GM15510 (cell line): ENCODE data around the gene RXRB.

Source experiments
- POLR2A ChIP-seq: IDR thresholded peaks from 3 replicates; pipeline ENCODE4 v1.6.1; 2011; ENCODE audit warnings: borderline replicate concordance; ENCODE audit not compliant: insufficient read length; ENCODE audit errors: extremely low read depth

The RXRB gene

GRCh38 chr6:33175436-33176069 is 24.9 kb downstream of the RXRB start:
- no peak for TF ChIP-seq POLR2A

GRCh38 chr6:33174784-33175183 is 25.7 kb downstream of the RXRB start:
- TF ChIP-seq POLR2A: no peak

- TF ChIP-seq POLR2A: no peak
Measured at GRCh38 chr6:33173535-33174180, 26.8 kb downstream of the RXRB start.

- no peak for TF ChIP-seq POLR2A
Measured at GRCh38 chr6:33172688-33173534, 27.6 kb downstream of the RXRB start.

GRCh38 chr6:33171880-33172687 is 28.4 kb downstream of the RXRB start:
- no peak for TF ChIP-seq POLR2A

- no peak for TF ChIP-seq POLR2A
Measured at GRCh38 chr6:33171016-33171879, 29.2 kb downstream of the RXRB start.

GRCh38 chr6:33170176-33171015 is 30.1 kb downstream of the RXRB start:
- TF ChIP-seq POLR2A: no peak

GRCh38 chr6:33169291-33170175 is 30.9 kb downstream of the RXRB start:
- TF ChIP-seq POLR2A: no peak

GRCh38 chr6:33168639-33169038 is 31.8 kb downstream of the RXRB start:
- TF ChIP-seq POLR2A: no peak

GRCh38 chr6:33168284-33168601 is 32.2 kb downstream of the RXRB start:
- TF ChIP-seq POLR2A: no peak

- TF ChIP-seq POLR2A: no peak
Measured at GRCh38 chr6:33167374-33168283, 32.8 kb downstream of the RXRB start.
